ENCODE measurements around the gene PCOLCE2. TPM values are rescaled to one million over a fixed set of nuclear protein-coding genes. Genes with fewer than 3 reads are reported as not detected.

The PCOLCE2 gene
- total RNA-seq, 1 experiment from 2014 or later, result 14.6 TPM

DNA sequence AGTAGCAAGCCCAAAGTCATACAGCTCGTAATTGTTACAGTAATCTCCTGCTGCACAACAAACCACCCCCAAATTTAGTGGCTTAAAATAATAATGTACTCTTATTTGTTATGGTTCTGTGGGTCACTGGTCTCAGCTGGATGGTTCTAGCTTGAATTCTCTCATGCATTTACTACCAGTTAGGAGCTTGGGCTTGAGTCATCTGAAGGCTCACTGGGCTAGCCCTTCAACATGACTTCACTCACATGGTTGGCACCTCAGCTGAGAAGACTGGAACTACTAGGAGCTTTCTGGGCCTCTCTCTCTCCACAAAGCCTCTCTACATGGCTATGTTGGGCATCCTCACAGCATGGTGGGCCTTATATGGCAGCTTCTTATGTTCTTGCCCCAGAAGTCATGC, 12.5 kb downstream of the PCOLCE2 start:
- TF ChIP-seq, protein P1, sequence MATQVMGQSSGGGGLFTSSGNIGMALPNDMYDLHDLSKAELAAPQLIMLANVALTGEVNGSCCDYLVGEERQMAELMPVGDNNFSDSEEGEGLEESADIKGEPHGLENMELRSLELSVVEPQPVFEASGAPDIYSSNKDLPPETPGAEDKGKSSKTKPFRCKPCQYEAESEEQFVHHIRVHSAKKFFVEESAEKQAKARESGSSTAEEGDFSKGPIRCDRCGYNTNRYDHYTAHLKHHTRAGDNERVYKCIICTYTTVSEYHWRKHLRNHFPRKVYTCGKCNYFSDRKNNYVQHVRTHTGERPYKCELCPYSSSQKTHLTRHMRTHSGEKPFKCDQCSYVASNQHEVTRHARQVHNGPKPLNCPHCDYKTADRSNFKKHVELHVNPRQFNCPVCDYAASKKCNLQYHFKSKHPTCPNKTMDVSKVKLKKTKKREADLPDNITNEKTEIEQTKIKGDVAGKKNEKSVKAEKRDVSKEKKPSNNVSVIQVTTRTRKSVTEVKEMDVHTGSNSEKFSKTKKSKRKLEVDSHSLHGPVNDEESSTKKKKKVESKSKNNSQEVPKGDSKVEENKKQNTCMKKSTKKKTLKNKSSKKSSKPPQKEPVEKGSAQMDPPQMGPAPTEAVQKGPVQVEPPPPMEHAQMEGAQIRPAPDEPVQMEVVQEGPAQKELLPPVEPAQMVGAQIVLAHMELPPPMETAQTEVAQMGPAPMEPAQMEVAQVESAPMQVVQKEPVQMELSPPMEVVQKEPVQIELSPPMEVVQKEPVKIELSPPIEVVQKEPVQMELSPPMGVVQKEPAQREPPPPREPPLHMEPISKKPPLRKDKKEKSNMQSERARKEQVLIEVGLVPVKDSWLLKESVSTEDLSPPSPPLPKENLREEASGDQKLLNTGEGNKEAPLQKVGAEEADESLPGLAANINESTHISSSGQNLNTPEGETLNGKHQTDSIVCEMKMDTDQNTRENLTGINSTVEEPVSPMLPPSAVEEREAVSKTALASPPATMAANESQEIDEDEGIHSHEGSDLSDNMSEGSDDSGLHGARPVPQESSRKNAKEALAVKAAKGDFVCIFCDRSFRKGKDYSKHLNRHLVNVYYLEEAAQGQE (IDR thresholded peaks at IDR 0.05; ENCODE audit: insufficient read depth in 1 of 2, low read depth in 2 of 2, low read length in 1 of 2), result no peak
- no peak for TF ChIP-seq TCF7L2 (IDR thresholded peaks at IDR 0.05; ENCODE audit: low read depth, low read length)
- TF ChIP-seq SIN3A (IDR thresholded peaks at IDR 0.05; ENCODE audit: borderline replicate concordance, insufficient read depth, low read depth, low read length), result no peak
- TF ChIP-seq CTCF (IDR thresholded peaks at IDR 0.05), result no peak
- no peak for TF ChIP-seq POLR2AphosphoS5 (IDR thresholded peaks at IDR 0.05; ENCODE audit: low read depth, low read length)
- no peaks in the 10 kb centered on the region for H3K4me1 ChIP-seq (ENCODE audit: control insufficient read depth, insufficient read depth, low read length)
- BruUV-seq (replicated peaks), result no TSS peak
- H3K4me3 ChIP-seq (ENCODE audit: low read depth in 2 of 2, low read length in 2 of 2), result no peak overlapping the region
- ChIA-PET POLR2A (no interaction called here), CTCF (no interaction called here)
- DNase-seq (ENCODE audit: low read depth, low spot score), result no peak
- no peaks in the 10 kb centered on the region for H3K9me3 ChIP-seq (ENCODE audit: control insufficient read depth, insufficient read depth, low read depth, low read length)
- no peak for ATAC-seq
- in situ Hi-C loops (cut with HindIII; ENCODE audit: low pct_unique_long_range_greater_than_20kb, low sequenced_read_pairs), result no loop called here
- intact Hi-C loops (cut with micrococcal nuclease; ENCODE audit: unreplicated experiment), result no loop called here
- H3K27me3 ChIP-seq (ENCODE audit: control insufficient read depth, insufficient read depth, low read length), result no peaks in the 10 kb centered on the region
- H3K27ac ChIP-seq (ENCODE audit: low read length), result no peak overlapping the region
- no peaks in the 10 kb centered on the region for H3K36me3 ChIP-seq (ENCODE audit: control insufficient read depth, insufficient read depth, low read length)

DNA sequence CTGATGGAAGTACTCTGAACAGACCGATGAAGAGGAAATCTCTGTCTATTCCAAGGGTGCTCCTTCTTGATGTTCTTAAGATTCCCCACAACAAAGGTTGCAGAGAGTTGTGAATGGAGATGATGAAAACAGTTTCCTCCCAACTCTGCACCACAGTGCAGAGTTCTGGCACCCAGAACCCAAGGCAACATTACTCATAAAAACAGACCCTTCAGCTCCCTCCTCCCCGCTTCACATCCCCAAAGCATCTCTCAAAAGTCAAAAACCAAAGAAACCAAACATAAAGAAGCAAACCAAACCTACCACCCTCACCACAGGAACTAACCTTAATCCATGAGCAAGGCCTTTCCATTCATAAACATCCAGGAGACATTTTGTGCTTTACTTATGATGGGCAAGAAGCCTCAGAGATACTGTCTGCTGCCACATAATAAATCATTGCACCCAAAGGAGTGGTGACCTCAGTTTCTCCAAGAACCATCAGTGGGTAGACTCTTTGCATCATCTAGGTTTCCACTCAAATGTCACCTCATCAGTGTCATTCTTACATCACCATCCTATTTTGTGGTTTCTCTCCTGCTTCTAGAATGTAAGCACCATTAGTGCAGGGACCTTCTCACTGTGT, 13.2 kb downstream of the PCOLCE2 start:
- Histone ChIP-seq H3K27ac (ENCODE audit: low read length) (no peak overlapping the region), H3K4me1 (ENCODE audit: control insufficient read depth, insufficient read depth, low read length) (no peaks in the 10 kb centered on the region), H3K4me3 (ENCODE audit: low read depth in 2 of 2, low read length in 2 of 2) (no peak overlapping the region), H3K27me3 (ENCODE audit: control insufficient read depth, insufficient read depth, low read length) (no peaks in the 10 kb centered on the region), H3K36me3 (ENCODE audit: control insufficient read depth, insufficient read depth, low read length) (no peaks in the 10 kb centered on the region), H3K9me3 (ENCODE audit: control insufficient read depth, insufficient read depth, low read depth, low read length) (no peaks in the 10 kb centered on the region)
- ATAC-seq, result no peak
- in situ Hi-C loops (cut with HindIII; ENCODE audit: low pct_unique_long_range_greater_than_20kb, low sequenced_read_pairs), result no loop called here
- no peak for DNase-seq (ENCODE audit: low read depth, low spot score)
- intact Hi-C loops (cut with micrococcal nuclease; ENCODE audit: unreplicated experiment), result no loop called here
- CTCF ChIA-PET, result no interaction called here
- TF ChIP-seq SIN3A (IDR thresholded peaks at IDR 0.05; ENCODE audit: borderline replicate concordance, insufficient read depth, low read depth, low read length) (no peak), POLR2AphosphoS5 (IDR thresholded peaks at IDR 0.05; ENCODE audit: low read depth, low read length) (no peak)
- TF ChIP-seq, protein P1 (IDR thresholded peaks at IDR 0.05; ENCODE audit: insufficient read depth in 1 of 2, low read depth in 2 of 2, low read length in 1 of 2), result no peak
- POLR2A ChIA-PET, result no interaction called here
- BruUV-seq (replicated peaks), result no TSS peak
